SK-N-SH (cell line): ENCODE measurements around the gene ALDH7A1. TPM values are rescaled to one million over a fixed set of nuclear protein-coding genes. Genes with fewer than 3 reads are reported as not detected.
"Not testable (repeated sequence)": the region's sequence is repeated elsewhere in the genome, so short reads cannot be mapped to it uniquely, and the experiment has no call there.

ENCODE experiments used
- CTCF ChIA-PET: fragments of 300-600, 350-600 bp; formaldehyde crosslinking; extraction: SDS; loops from one replicate; lab custom pipeline; 2021; lab: Yijun Ruan, JAX
- POLR2A ChIA-PET: fragments of 350-600 bp; sonication (Branson Sonifier 250); formaldehyde crosslinking; extraction: SDS; loops from one replicate; lab custom pipeline; 2020; ENCODE audit warnings: antibody characterized with exemption, inconsistent platforms; lab: Yijun Ruan, JAX
- DNase-seq: peaks from one replicate; pipeline ENCODE4 v3.0.0; 2012
- H2AFZ ChIP-seq: fragments of 200-600 bp; sonication (generic); 2 replicates; pipeline ENCODE4 v1.8.1; 2016; ENCODE audit warnings: antibody characterized with exemption, mild to moderate bottlenecking, low read depth
- H3F3A ChIP-seq: fragments of 200-600 bp; sonication (generic); replicated peaks from 2 replicates; pipeline ENCODE3; 2016; ENCODE audit warnings: antibody characterized with exemption, mild to moderate bottlenecking; ENCODE audit not compliant: insufficient read depth
- H3K27ac ChIP-seq, 2 experiments: fragments of 200-500 bp in 1 of 2; fragments of 200-600 bp in 1 of 2; sonication (Bioruptor generic) in 1 of 2; sonication (generic), shearing (Covaris generic) in 1 of 2; 2 replicates each; pipeline versions ENCODE4 v1.5.1 to v1.6.1; 2014 to 2016; ENCODE audit warnings: low read depth in 2 of 2, inconsistent platforms in 1 of 2, low read length in 1 of 2, mild to moderate bottlenecking in 1 of 2, mixed read lengths in 1 of 2
- H3K27me3 ChIP-seq: fragments of 200-600 bp; sonication (generic), shearing (Covaris generic); 2 replicates; pipeline ENCODE4 v1.6.1; 2016; ENCODE audit warnings: mixed run types; ENCODE audit not compliant: insufficient read depth
- H3K36me3 ChIP-seq, 2 experiments: fragments of 200-500 bp in 1 of 2; fragments of 200-600 bp in 1 of 2; sonication (Bioruptor generic) in 1 of 2; sonication (generic) in 1 of 2; replicated peaks in 1 of 2; 2 replicates each; pipeline versions ENCODE3 to v1.5.1; 2014 to 2016; ENCODE audit warnings: low read length in 1 of 2, mild to moderate bottlenecking in 1 of 2; ENCODE audit not compliant: insufficient read depth in 2 of 2, control insufficient read depth in 1 of 2
- H3K4me1 ChIP-seq, 2 experiments: fragments of 200-500 bp in 1 of 2; fragments of 200-600 bp in 1 of 2; sonication (Bioruptor generic) in 1 of 2; sonication (generic), shearing (Covaris generic) in 1 of 2; 2 replicates each; pipeline versions ENCODE4 v1.5.1 to v1.6.1; 2014 to 2016; ENCODE audit warnings: low read depth in 1 of 2, low read length in 1 of 2, mixed run types in 1 of 2; ENCODE audit not compliant: insufficient read depth in 2 of 2, control insufficient read depth in 1 of 2
- H3K4me2 ChIP-seq: fragments of 200-600 bp; sonication (generic), shearing (Covaris generic); 2 replicates; pipeline ENCODE4 v1.6.1; 2017; ENCODE audit warnings: mixed run types
- H3K4me3 ChIP-seq, 2 experiments: fragments of 200-500 bp in 1 of 2; fragments of 200-600 bp in 1 of 2; sonication (Bioruptor generic) in 1 of 2; sonication (generic), shearing (Covaris generic) in 1 of 2; 2 replicates each; pipeline versions ENCODE4 v1.5.1 to v1.8.1; 2014 to 2016; ENCODE audit warnings: low read depth in 2 of 2, inconsistent platforms in 1 of 2, low read length in 1 of 2, mild to moderate bottlenecking in 1 of 2, mixed read lengths in 1 of 2, moderate library complexity in 1 of 2
- H3K79me2 ChIP-seq: fragments of 200-600 bp; sonication (generic); 2 replicates; pipeline ENCODE4 v1.8.1; 2017; ENCODE audit warnings: mild to moderate bottlenecking; ENCODE audit not compliant: insufficient read depth
- H3K9ac ChIP-seq: fragments of 200-600 bp; sonication (generic); 2 replicates; pipeline ENCODE4 v1.6.1; 2017; ENCODE audit warnings: mixed run types
- H3K9me2 ChIP-seq: fragments of 200-600 bp; sonication (generic); 2 replicates; pipeline ENCODE4 v1.6.1; 2017; ENCODE audit warnings: mixed run types
- H3K9me3 ChIP-seq: fragments of 200-600 bp; sonication (generic); 2 replicates; pipeline ENCODE4 v1.6.1; 2017; ENCODE audit warnings: mixed run types, mild to moderate bottlenecking, moderate library complexity
- H4K20me1 ChIP-seq: fragments of 200-600 bp; sonication (generic); 2 replicates; pipeline ENCODE4 v1.6.1; 2017; ENCODE audit warnings: mild to moderate bottlenecking, mixed run types; ENCODE audit not compliant: insufficient read depth
- CHD2 ChIP-seq: fragments of 150-350 bp; IDR thresholded peaks from 2 replicates; pipeline ENCODE4 v1.6.1; 2018; ENCODE audit warnings: low read length; ENCODE audit not compliant: partially characterized antibody
- FOSL2 ChIP-seq: IDR thresholded peaks from 2 replicates; pipeline ENCODE4 v1.4.0; 2012; ENCODE audit warnings: low read depth, mild to moderate bottlenecking, moderate library complexity, borderline replicate concordance
- GATA2 ChIP-seq: sonication (generic); formaldehyde crosslinking; IDR thresholded peaks from 2 replicates; pipeline ENCODE4 v1.5.0; 2020; ENCODE audit warnings: mild to moderate bottlenecking, missing genetic modification reagents
- JUND ChIP-seq: IDR thresholded peaks from 2 replicates; pipeline ENCODE4 v1.4.0; 2012
- MAX ChIP-seq: IDR thresholded peaks from 2 replicates; pipeline ENCODE4 v1.4.0; 2012; ENCODE audit warnings: low read depth
- MEF2A ChIP-seq: IDR thresholded peaks from 2 replicates; pipeline ENCODE4 v1.4.0; 2012; ENCODE audit warnings: low read depth, borderline replicate concordance
- MXI1 ChIP-seq: IDR thresholded peaks from 2 replicates; pipeline ENCODE4 v1.6.1; 2012; ENCODE audit warnings: mild to moderate bottlenecking, low read depth, low read length, improper control_type of control experiment
- TCF12 ChIP-seq: IDR thresholded peaks from 2 replicates; pipeline ENCODE4 v1.4.0; 2012
- TEAD4 ChIP-seq: IDR thresholded peaks from 2 replicates; pipeline ENCODE4 v1.4.0; 2012; ENCODE audit warnings: mild to moderate bottlenecking, borderline replicate concordance; ENCODE audit not compliant: insufficient read depth
- USF1 ChIP-seq: IDR thresholded peaks from 2 replicates; pipeline ENCODE4 v1.4.0; 2012; ENCODE audit warnings: low read depth, borderline replicate concordance
- USF2 ChIP-seq: fragments of 150-350 bp; IDR thresholded peaks from 2 replicates; pipeline ENCODE4 v1.6.1; 2017; ENCODE audit warnings: antibody characterized with exemption, low read length, low read depth, borderline replicate concordance
- WGBS: methylation state at CpG from one replicate; pipeline ENCODE4 v1.1.6; 2017; ENCODE audit warnings: low lambda C conversion rate; 5-methylcytosine and 5-hydroxymethylcytosine counted together
- polyA plus RNA-seq, 3 experiments: library from polyadenylated mRNA; depleted of rRNA; stranded (reverse); fragments of >200 nt; gene quantifications; 2 replicates each; pipeline ENCODE4 v1.2.3, GENCODE V29; 2012

ALDH7A1 gene
- polyA plus RNA-seq, 1 of the 3 experiments (the other 2 are of a cell fraction), result 44.5 TPM

- no peak for TF ChIP-seq USF2
- TF ChIP-seq JUND, result no peak
- TF ChIP-seq MXI1, result no peak; the same call in 1 of the 2 replicates
- peak; percentile 32; the same call in 1 of the 2 replicates for TF ChIP-seq TEAD4
- TF ChIP-seq TCF12, result no peak
- no peak for TF ChIP-seq USF1
- TF ChIP-seq FOSL2, result no peak
- TF ChIP-seq MEF2A, result no peak
- peak; percentile 56; the same call in 1 of the 2 replicates for TF ChIP-seq MAX
- no peak for TF ChIP-seq GATA2 (CRISPR knock-in tag)
- TF ChIP-seq CHD2, result peak; percentile 70
Measured at GRCh38 chr5:126600631-126601511, 5.9 kb upstream of the ALDH7A1 start, which contains the start of gene PHAX (continued).

- Histone ChIP-seq H3K4me2 (peak overlapping the region; percentile 94; the same call in 1 of the 2 replicates), H3K27ac (peak overlapping the region; percentile 53 to 81; a peak in 3 of 4 replicates), H3K79me2 (peaks cover 44% of the 10 kb centered on the region), H4K20me1 (peaks cover 12% of the 10 kb centered on the region), H2AFZ (peak overlapping the region; percentile 96), H3K36me3 (peaks cover 13 to 20% of the 10 kb centered on the region in 2 experiments), H3K4me3 (peak overlapping the region; percentile 81 to 82; a peak in 3 of 4 replicates)
- H3F3A ChIP-seq, H3K4me1 ChIP-seq, DNase-seq, H3K9ac ChIP-seq, H3K27me3 ChIP-seq, H3K9me3 ChIP-seq, POLR2A ChIA-PET, H3K9me2 ChIP-seq: not testable (repeated sequence)
- WGBS, result 77% methylated on average over 15 of the region's 15 CpGs
- CTCF ChIA-PET, result interaction anchor here (0.6 to 3.0 kb wide), 22 partner anchors 9 to 1023 kb away, joined by 3 to 28 read pairs (median 5); no protein-coding TSS in a partner anchor
Measured at GRCh38 chr5:126599971-126600630, 5.1 kb upstream of the ALDH7A1 start.
